ENCODE measurements around the gene AKAP1.

AKAP1 gene

DNA sequence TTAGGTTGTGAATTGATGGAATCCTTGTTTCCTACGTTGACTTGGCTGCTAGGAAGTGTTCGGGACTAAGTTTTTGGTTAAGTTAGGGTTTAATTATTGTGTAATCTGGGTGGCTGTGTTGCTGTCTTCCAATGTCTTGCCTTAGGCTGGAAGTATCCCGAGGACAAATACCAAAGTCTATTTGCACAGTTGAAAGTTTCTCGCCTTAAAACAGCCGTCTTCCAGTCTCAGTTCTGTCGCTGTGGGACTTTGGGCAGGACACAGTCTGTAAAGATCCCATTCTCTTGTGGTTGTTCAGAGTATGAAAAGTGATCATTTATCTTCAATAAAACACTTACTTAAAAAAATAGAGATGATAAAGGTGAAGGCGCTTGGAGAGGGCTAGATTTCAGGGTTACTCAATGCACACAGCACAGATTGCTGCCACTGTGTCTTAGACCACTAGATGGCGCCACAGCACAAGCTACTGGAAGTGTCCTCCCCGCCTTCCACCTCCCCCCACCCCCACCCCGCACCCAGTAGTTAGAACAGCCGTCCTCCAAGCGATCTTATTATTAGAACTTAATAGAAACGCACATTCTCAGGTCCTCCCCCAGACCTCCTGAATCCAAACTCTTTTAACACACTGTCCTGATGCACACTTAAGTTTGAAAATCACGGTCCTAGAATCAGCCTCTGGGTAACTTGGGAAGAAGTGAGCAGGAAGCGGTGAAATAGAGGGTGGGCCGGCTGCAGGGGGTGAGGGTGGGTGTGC, 45.8 kb downstream of the AKAP1 start:
- peak; percentile 89 for DNase-seq (ENCODE audit: low spot score)

DNA sequence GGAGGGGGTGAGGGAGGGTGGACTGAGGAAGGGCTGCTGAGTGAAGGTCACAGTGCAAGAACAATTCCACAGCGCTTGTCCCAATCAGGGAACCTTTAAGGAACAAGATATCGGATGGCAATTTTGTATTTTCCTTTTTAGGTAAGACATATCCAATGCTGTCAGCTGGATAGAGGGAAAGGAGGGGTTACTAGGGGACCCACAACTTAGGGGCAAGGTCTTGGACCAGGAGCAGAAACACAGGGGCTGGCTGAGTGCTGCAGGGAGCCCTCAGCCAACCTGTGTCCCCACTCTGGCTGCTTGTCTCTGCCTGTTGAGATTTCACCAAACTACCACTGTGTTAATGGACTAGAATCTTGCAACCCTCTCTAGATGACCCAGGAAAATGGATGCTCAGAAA, 47.6 kb downstream of the AKAP1 start:
- DNase-seq (ENCODE audit: low spot score), result no peak

DNA sequence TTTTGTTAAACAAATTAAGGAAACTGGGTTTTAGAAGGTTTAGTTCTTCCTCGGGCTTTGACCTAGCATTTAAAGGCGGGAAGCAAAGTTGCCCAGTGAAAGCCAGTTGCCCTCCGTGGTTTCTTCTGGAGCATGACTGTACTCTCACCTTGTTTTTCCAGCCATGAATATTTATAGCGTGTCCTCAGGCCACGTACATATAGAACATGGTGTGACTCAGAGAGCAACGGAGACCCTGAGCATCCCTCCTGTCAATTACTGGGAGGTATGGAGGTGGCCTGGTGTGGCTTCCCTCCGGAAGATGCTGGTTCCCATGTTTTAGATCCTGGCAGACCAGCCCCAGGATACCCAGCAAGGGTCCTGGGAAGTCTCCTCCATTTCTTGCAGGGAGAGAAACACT, 48.4 kb downstream of the AKAP1 start:
- DNase-seq (ENCODE audit: low spot score), result no peak

DNA sequence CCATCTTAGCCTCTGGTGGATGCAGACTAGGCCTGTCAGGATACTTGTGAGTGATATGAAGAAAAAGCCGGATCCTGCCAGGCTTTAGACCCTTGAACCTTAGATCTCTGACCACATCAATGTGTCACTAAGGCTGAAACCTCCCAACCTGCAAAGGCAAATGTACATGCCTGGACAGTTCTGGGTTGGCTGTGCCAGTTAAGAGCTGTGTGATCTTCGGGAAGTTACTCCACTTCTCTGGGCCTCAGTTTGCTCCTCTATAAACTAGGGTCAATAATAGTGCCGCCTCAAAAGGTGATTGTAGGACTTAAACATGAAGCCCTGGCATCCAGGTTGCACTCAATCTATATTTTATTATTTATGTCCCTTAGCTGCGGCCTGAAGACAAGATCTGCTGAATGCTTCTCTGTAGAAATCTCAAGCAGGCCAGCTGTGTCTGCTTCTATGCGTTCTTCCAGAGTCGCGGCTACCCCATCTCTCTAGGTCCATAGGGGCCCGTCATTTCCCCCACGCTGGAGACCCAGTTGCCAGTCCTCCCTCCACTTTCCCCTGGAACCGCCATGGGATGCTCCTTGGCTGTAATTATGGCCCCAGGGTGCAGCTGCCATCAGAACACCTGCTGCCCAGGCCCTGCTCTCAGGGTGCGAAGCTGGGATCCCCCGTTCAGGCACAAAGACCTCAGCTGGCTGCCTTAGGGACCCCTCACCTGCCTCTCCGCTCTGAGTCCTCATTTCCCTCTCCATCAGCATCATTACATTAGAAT, 50.2 kb downstream of the AKAP1 start:
- DNase-seq (ENCODE audit: low spot score), result no peak

DNA sequence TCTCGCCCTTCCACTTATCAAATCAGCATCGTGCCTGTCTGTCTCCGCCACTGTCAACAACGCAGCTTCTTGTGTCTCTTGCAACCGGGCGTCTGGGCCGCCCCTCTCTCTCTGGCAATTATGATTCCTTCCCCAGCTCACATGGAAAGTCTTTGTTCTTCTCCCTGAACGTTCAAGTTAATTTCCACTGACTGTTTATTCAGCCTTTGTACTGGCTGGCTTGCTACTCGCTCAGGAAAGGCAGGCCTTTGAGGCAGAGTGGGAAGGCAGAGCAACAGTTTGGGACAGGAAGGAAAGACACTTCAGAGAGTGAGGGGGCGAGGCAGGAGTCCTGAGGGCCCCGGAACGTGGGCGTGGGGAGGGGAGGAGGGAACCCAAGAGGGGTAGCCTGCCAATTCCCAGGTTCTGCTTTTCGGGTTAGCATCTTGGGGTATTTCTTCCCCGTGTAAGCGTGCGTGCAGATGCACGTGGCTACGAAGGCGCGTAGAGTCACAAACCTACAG, 50.8 kb downstream of the AKAP1 start:
- no peak for DNase-seq (ENCODE audit: low spot score)

DNA sequence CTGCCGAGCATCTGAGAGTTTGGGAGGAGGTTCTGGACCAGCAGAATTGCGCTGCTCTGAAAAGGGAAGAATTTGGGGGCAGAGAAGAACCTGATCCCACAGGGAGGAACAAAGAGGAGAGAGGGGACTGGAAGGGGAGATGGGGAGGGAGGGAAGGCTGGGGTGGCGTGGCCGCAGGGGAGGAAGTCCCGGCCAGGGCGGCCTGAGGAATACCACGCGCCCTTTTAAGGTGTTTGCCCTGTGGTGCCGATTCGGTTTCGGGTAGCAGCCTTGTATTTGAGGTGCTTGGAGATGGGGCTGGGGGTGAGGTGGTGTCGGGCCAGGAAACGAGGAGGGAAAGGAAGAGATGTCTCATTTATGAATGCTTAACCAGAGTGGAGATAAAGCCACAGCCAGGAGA, 51.3 kb downstream of the AKAP1 start:
- no peak for DNase-seq (ENCODE audit: low spot score)

DNA sequence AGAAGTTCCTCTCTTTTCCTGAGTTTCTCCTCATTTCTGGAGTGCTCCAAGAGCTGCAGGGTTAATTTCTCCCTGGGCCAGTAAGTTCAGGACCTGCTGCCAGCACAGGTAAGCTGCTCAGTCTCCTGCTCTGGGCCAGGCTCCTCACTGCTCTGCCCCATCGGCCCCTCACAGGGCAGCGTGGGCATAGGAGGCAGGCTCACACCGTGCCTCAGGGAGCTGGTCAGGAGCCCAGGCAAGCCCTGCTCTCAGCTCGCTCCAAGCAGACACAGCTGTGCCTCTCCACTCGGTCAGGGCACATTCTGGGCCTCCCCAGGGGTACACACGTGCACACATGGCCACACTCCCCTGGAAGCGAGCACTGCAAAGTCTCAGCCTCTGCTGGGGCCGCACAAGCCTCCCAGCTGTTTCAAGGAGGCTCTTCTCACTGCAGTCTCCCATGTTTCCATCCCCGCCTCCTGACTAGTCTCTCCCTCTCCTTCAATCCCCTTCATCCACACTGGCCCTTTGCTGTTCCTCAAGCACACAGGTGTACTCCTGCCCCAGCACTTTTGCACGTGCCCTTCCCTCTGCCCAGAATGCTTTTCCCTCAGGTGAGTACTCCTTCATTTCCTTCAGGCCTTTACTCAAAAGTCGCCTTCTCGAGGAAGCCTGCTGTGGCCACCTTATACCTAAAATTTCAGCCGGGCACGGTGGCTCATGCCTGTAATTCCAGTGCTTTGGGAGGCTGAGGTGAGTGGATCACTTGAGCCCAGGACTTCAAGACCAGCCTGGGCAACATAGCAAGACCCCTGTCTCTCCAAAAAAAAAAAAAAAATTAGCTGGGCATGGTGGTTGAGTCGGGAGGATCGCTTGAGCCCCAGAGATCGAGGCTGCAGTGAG, 53.2 kb downstream of the AKAP1 start:
- DNase-seq (ENCODE audit: low spot score), result no peak

DNA sequence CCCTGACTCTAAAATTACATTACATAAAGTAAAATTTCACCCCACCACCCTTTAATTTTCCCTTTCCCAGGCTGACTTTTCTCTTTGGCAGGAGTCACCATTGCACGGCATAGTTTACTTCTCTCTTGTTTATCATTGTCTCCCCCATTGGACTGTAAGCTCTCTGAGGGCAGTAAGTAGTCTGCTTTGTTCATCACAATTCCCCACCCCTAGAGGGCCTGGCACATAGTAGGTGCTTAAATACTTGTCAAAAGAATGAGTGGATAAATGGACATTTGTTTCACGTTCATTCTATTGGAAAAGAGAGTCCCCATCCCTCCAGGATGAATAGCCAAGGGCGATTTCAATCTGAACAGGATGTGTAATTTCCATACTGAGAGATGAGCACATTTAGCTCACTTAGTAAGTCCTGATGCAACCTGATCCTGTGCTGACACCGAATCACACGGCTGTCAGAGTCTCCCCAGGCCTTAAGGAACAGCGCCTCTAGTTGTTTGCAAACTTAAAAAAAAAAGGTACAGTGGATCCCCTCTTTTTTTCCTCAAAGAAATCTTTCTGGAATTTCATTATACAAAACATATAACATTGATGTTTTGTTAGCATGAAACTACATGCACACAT, 54.0 kb downstream of the AKAP1 start:
- DNase-seq (ENCODE audit: low spot score), result no peak

DNA sequence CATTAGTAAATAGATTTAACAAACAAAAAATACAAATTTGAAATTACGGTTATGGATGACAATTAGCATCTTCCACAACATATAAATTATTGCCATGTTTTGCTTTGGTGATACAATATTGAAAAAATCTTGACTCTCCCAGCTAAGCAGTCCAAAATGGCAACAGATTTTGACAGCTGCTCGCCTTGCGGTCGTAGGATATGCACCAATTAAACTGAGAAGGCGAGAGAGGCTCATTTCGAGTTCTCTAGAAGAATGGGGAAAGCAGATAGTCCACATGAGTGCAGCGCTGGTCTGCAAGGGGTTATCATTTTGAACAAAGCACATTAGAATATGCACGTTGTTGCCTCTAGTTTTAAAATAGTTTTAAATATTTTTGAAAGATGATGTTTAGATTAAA, 55.3 kb downstream of the AKAP1 start:
- no peak for DNase-seq (ENCODE audit: low spot score)

DNA sequence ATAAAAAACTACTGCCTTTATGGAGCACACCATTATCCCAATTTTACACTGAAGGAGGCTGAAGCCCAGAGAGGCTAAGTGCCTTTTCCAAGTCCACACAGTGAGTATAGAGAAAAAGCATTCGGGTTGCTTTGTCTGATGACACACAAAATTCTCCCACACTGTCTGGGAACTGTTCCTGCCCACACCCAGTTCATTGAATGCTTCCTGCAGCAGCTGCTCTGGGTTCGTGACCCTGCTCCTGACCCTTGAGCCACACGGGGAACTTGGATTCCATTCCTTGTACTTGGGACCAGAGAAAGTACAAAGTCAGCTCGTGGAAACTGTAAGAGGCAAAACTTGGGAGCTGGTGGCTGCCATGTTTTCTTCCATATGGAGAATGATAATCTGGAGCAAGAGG, 57.9 kb downstream of the AKAP1 start:
- no peak for DNase-seq (ENCODE audit: low spot score)

DNA sequence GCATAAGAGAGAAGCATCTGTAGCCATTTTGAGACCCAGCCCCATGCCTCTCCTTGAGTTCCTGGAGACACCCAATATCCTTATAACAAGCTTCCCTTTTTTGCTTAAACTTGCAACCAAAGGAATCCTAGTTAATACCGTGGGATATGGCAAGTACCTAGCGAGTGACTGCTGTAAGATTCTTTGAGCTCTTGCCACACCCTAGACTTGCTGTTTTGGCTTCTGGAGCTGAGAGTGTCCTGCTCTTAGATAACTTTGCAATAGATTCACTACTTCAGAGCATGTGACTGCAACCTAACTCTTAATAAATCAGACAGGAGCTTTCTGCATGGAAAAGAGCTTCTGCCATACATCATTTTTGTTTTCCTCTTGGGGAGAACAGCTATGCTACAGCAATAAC, 58.3 kb downstream of the AKAP1 start:
- no peak for DNase-seq (ENCODE audit: low spot score)

DNA sequence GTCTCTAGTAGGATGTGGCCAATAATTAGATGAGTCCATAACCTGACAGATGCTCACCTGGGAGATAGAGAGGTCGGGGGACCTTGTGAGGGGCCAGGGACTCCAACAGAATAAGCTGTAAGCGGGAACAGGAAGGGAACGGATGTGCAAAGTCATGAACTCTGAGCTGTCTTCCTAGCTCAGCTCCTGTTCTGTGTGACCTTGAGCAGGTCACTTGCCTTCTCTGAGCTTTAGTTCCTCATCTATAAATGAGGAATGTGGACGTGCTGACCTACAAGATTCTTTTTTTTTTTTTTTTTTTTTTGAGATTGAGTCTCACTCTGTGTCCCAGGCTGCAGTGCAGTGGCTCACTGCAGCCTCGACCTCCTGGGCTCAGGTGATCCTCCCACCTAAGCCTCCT, 58.9 kb downstream of the AKAP1 start:
- DNase-seq (ENCODE audit: low spot score), result no peak

DNA sequence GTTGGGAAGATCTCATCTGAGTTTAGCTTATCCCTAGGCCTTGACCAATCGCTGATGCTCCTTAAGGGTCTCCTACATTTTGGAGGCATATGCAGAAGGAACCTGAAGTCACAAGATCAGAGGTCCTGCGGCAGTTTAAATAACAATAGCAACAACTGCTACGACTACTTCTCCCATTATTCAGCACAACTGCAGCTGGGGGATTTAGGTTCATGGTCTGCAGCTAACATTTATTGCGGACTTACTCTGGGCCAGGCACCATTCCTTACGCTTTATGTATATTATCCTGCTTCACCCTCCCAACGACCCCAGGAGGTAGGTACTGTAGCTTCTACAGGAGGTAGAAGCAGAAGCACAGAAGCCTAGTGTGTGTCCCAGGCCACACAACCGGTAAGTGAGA, 59.5 kb downstream of the AKAP1 start:
- no peak for DNase-seq (ENCODE audit: low spot score)

DNA sequence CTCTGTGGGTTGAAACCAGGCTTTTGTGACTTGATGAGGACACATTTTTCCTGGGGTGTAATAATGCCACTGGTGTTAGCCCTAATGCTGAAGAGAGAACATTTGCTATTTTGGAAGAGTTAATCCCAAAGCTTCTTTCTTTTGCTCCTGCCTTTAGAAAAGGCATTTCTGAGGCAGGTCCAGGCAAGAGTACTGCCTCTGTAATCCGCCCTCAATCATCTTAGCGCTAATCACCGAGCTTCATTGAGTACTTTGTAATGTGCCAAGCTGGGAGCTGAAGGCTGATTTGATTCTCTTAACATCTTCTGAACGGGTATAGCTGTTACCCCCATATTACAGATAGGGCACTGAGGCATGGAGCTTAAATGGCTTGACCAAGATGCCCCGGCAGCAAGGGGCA, 60.3 kb downstream of the AKAP1 start:
- DNase-seq (ENCODE audit: low spot score), result no peak

DNA sequence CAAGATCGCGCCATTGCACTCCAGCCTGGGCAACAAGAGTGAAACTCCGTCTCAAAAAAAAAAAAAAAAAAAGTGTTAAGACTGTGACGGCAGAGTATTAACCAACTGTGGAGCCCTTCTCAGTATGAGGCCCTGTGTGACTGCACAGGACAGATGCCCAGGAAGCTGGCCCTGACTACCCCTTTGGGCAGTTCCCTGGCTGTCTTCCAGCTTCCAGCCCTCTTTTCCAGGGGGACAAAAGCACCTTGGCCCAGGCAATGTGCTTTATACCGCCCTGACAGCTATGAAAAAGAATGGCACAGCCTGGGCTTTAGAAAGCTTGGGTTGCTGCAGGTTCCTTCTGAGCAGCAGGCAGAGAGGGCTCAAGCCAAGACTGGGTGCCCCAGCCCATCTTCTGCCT, 61.2 kb downstream of the AKAP1 start:
- no peak for DNase-seq (ENCODE audit: low spot score)

DNA sequence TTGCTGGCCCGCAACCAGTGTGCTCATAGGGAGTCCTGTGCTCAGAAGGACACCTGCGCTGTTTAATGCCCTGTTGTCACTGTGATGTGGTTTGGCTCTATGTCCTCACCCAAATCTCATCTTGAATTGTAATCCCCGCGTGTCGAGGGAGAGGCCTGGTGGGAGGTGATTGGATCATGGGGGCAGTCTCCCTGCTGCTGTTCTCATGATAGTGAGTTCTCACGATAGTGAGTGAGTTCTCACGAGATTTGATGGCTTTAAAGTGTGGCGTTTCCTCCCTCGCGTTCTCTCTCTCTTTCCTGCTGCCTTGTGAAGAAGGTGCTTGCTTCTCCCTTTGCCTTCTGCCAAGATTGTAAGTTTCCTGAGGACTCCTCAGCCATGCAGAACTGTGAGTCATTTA, 66.8 kb downstream of the AKAP1 start:
- no peak for DNase-seq (ENCODE audit: low spot score)

DNA sequence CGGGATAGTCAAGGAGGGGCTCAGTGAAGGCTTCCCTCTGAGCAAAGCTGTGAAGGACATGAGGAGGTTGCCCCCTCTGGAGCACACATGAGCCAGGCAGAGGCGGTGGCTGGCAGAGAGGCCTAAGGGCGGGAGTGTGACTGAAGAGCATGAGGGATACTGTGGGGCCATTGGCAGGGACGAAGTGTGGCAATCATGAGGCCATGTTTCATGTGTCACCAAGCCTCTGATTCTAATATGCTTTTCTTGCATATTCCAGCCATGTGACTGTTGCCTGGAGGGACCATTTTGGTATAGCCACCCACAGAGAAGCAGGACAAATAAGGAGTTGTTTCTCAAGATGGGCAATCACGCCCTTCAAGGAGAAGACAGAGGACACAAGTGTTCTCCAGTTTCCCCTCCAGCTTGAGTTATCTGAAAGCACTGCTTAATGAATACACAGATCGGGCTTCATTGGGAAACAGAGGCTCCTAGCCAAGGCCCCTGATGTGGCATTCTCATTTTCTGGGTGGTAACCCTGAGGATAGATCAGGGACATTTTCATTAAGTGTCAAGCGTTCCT, 68.0 kb downstream of the AKAP1 start:
- no peak for DNase-seq (ENCODE audit: low spot score)

DNA sequence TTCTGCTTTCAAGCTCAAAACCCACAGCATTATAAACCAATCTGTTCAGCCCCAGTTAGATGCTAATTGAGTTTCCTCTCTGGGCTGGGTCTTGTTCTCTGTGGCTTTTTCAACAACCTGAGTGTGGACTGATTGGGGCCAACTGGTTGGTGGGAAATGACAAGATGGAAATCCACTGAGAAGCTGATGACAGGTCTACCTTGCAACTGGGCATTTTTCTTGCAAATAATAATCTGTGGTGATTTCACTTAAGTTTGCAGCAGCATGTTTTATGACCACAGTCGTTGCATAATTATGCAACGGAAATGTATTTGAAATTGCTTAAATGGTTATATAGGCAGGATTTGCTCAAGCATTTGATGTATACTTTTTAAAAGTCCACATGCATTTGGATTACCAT, 69.9 kb downstream of the AKAP1 start:
- no peak for DNase-seq (ENCODE audit: low spot score)

DNA sequence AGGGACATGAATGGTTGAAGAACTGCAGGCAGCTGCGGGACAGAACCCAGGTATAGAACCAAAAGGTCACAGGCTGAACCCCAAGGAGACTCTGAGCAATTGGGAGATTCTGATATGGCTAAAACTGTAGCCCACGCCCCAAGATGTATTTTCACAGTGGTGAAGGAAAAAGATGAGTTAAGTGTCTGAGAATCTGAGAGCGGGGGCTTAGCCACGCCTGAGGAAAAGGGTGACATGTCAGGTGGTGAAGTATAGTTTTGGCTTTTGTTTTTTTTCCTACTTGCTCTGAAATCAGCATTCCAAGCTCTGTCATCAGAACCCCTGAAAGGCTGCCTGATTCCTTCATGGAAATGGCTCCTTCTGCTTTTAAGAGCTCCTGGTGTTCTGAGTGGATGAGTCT, 73.3 kb downstream of the AKAP1 start:
- no peak for DNase-seq (ENCODE audit: low spot score)

DNA sequence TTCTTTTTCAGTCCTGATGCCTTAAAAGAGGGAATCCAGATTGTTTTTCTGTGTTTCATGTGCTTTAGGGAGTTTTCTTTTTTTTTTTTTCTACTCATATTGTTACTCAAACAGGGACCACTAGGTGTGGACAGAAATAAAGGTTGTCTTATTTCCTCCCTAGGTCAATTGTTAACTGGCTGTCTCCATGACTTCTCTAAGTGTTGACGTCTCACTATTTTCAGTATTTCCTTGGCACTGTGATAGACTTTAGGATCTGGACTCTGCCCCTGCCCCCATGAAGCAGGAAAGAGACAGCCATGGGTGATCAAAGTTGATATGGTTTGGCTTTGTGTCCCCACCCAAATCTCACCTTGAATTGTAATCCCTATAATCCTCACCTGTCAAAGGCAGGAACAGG, 73.7 kb downstream of the AKAP1 start:
- DNase-seq (ENCODE audit: low spot score), result no peak

DNA sequence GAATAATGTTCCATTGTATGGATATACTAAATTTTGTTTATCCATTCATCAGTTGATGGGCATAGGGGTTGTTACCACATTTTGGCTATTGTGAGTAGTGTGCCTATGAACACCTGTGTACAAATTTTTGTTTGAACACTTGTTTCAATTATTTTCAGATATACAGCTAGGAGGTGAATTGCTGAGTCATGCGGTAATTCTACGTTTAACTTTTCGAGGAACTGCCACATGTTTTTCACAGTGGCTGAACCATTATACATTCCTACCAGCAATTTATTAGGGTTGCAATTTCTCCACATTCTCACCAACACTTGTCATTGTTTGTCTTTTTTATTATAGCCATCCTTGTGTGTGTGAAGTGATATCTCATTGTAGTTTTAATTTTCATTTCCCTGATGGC, 75.6 kb downstream of the AKAP1 start:
- DNase-seq (ENCODE audit: low spot score), result no peak

DNA sequence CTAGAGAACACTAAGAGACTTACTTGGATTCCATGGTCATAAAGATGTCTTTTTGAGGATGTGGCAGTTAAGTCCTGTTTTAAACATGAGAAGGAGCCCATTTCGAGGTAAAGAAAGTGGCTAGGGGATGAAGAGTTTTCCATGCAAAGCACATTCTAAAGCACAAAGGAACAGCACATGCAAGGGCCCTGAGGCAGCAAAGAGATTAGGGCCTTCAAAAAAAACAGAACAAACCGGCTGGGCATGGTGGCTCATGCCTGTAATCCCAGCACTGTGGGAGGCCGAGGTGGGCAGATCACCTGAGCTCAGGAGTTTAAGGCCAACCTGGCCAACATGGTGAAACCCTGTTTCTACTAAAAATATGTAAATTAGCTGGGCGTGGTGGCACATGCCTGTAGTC, 79.8 kb downstream of the AKAP1 start:
- DNase-seq (ENCODE audit: low spot score), result no peak

Measured in NAMALWA (cell line).